ENCODE data around the gene SARS1. TPM values are rescaled to one million over a fixed set of nuclear protein-coding genes. Genes with fewer than 3 reads are reported as not detected.
A peak's percentile ranks its signal among the peaks of the same experiment; 100 is the strongest.

SARS1 gene
- total RNA-seq, 4 donors from 2014 or later: 154 to 172 (median 165) TPM

- WGBS, 2 donors: 37 to 56% methylated on average over 6 of the region's 6 CpGs
- intact Hi-C loops (cut with DNase I; ENCODE audit: low total_unique reads): no loop called here
- no peak overlapping the region for H3K4me3 ChIP-seq (ENCODE audit: low read depth, poor library complexity, severe bottlenecking)
- TF ChIP-seq CTCF (IDR thresholded peaks at IDR 0.05): no peak
- TF ChIP-seq POLR2A (IDR thresholded peaks at IDR 0.05): no peak
- DNase-seq (ENCODE audit: low spot score in 2 of 2): peak in 1 of 2 donors; percentile 80
Observed at GRCh38 chr1:109198043-109198695, 15.5 kb upstream of the SARS1 start.

GRCh38 chr1:109198745-109199144 lies 15.0 kb upstream of the SARS1 start:
- TF ChIP-seq CTCF (IDR thresholded peaks at IDR 0.05) (no peak), POLR2A (IDR thresholded peaks at IDR 0.05) (no peak)
- no peak overlapping the region for H3K4me3 ChIP-seq (ENCODE audit: low read depth, poor library complexity, severe bottlenecking)
- DNase-seq (ENCODE audit: low spot score in 2 of 2): no peak
- 88 to 89% methylated on average over 4 of the region's 4 CpGs for WGBS, 2 donors
- intact Hi-C loops (cut with DNase I; ENCODE audit: low total_unique reads): no loop called here

- TF ChIP-seq POLR2A (IDR thresholded peaks at IDR 0.05): no peak
- TF ChIP-seq CTCF (IDR thresholded peaks at IDR 0.05): no peak
- intact Hi-C loops (cut with DNase I; ENCODE audit: low total_unique reads): no loop called here
- no peak overlapping the region for H3K4me3 ChIP-seq (ENCODE audit: low read depth, poor library complexity, severe bottlenecking)
- WGBS, 2 donors: 70 to 71% methylated on average over 10 of the region's 10 CpGs
- DNase-seq (ENCODE audit: low spot score in 2 of 2): peak in 1 of 2 donors; percentile 81
Observed at GRCh38 chr1:109199710-109200109, 14.0 kb upstream of the SARS1 start.

DNA sequence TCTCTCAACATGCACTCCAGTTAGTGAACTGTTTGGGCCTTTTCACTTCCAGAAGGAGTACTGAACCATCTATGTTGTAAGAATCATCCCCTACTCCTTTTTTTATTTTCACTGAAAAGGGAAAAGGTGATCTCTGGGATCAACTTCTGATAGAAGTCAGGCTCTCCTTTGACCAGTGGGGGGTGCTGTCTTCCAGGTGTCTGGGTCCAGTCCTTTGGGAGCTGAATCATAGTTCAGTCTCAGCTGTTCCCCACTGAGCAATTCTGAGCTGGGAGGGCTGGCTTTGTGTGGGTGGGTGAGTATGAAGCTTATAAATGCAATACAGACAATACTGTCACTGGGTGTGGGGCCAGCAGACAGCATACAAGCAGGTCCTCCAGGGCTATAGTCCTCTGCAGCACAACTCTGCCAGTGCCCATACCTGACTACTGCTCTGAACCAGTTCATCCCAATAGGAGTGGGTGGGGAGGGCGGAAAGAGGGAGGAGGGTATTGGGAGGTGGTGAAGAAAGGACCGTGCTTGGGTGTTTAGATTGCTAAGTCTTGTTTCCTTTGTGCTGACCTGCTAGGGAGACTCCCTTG lies 12.5 kb upstream of the SARS1 start:
- no peak for TF ChIP-seq POLR2A (IDR thresholded peaks at IDR 0.05)
- TF ChIP-seq CTCF (IDR thresholded peaks at IDR 0.05): no peak
- WGBS, 2 donors: 42 to 64% methylated on average over 2 of the region's 2 CpGs
- intact Hi-C loops (cut with DNase I; ENCODE audit: low total_unique reads): no loop called here
- no peak overlapping the region for H3K4me3 ChIP-seq (ENCODE audit: low read depth, poor library complexity, severe bottlenecking)
- peak in 1 of 2 donors; percentile 72 for DNase-seq (ENCODE audit: low spot score in 2 of 2)

- H3K4me3 ChIP-seq (ENCODE audit: low read depth, poor library complexity, severe bottlenecking): no peak overlapping the region
- no peak for TF ChIP-seq POLR2A (IDR thresholded peaks at IDR 0.05)
- no peak for TF ChIP-seq CTCF (IDR thresholded peaks at IDR 0.05)
- WGBS, 2 donors: 74 to 78% methylated on average over 5 of the region's 5 CpGs
- no peak for DNase-seq (ENCODE audit: low spot score in 2 of 2)
- intact Hi-C loops (cut with DNase I; ENCODE audit: low total_unique reads): no loop called here
Observed at GRCh38 chr1:109204484-109204883, 9.2 kb upstream of the SARS1 start.

Measured in lower leg skin (tissue), 4 donors.